ENCODE results near the gene MASTL.

DNA sequence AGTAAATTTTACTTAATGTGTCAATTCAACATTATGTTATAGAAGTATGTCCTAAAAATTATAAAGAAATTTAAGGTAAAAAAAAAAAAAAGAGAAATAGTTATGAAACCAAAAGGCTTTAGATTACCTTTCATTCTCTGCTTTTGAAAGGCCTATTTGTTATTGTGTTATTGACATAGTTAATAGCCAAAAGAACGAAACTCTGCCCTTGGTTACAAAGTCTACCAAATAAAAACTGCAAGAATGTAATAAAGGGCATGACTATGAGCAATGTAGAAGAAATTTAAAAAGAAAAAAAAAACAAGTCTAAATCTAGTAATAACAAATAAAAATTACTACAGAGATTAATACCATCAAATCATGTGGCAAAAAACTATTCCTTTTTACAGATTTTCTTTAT lies 74.9 kb downstream of the MASTL start:
- no peak for TF ChIP-seq EZH2 (IDR thresholded peaks at IDR 0.05; ENCODE audit: borderline replicate concordance, low read depth, low read length, poor library complexity, severe bottlenecking)
- TF ChIP-seq, protein P1, sequence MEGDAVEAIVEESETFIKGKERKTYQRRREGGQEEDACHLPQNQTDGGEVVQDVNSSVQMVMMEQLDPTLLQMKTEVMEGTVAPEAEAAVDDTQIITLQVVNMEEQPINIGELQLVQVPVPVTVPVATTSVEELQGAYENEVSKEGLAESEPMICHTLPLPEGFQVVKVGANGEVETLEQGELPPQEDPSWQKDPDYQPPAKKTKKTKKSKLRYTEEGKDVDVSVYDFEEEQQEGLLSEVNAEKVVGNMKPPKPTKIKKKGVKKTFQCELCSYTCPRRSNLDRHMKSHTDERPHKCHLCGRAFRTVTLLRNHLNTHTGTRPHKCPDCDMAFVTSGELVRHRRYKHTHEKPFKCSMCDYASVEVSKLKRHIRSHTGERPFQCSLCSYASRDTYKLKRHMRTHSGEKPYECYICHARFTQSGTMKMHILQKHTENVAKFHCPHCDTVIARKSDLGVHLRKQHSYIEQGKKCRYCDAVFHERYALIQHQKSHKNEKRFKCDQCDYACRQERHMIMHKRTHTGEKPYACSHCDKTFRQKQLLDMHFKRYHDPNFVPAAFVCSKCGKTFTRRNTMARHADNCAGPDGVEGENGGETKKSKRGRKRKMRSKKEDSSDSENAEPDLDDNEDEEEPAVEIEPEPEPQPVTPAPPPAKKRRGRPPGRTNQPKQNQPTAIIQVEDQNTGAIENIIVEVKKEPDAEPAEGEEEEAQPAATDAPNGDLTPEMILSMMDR (conservative IDR thresholded peaks at IDR 0.05; ENCODE audit: low read depth, low read length) = no peak
